B cell (primary cell): ENCODE measurements around the gene P3H4.

Experiments
- EZH2 ChIP-seq: IDR thresholded peaks from 2 replicates; pipeline ENCODE4 v1.6.1; 2012; ENCODE audit warnings: borderline replicate concordance, low read depth, mild to moderate bottlenecking, moderate library complexity, low read length; ENCODE audit not compliant: insufficient read depth, poor library complexity, severe bottlenecking
- TF ChIP-seq, protein P1 (sequence below): fragments of 200-600 bp; IDR thresholded peaks from one replicate; pipeline ENCODE4 v1.8.0; 2022; ENCODE audit warnings: antibody characterized with exemption, mild to moderate bottlenecking

DNA sequence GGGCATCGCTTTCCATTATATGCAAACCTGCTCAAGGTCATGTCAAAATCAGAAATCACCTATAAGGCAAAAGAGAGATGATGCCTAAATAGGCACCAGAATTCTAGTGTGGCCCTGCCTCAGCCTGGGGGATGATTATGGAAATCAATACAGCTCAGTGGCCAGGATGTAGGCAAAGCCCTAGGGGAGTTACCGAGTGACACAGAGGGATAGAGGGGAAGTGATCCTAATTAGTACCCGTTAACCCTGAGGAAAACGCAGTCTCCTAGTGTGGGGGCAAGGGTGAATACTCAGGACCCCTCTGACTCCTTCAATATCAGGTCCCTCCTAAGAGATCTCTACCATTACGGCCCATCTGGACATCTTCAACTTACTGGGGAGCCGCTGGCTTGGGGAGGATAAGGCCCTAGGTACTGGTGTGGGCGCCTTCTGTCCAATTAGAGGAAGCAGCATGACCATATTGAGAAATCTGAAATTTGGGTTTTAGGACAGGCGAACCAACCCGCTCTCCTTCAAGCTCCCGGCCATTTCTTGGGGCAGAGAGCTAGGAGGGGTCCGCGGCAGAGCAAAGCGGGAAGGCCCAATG, 23.6 kb upstream of the P3H4 start:
- TF ChIP-seq, protein P1, sequence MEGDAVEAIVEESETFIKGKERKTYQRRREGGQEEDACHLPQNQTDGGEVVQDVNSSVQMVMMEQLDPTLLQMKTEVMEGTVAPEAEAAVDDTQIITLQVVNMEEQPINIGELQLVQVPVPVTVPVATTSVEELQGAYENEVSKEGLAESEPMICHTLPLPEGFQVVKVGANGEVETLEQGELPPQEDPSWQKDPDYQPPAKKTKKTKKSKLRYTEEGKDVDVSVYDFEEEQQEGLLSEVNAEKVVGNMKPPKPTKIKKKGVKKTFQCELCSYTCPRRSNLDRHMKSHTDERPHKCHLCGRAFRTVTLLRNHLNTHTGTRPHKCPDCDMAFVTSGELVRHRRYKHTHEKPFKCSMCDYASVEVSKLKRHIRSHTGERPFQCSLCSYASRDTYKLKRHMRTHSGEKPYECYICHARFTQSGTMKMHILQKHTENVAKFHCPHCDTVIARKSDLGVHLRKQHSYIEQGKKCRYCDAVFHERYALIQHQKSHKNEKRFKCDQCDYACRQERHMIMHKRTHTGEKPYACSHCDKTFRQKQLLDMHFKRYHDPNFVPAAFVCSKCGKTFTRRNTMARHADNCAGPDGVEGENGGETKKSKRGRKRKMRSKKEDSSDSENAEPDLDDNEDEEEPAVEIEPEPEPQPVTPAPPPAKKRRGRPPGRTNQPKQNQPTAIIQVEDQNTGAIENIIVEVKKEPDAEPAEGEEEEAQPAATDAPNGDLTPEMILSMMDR: no peak
- TF ChIP-seq EZH2: no peak
